K562 (cell line): ENCODE data around the gene TSPOAP1. TPM values are rescaled to one million over a fixed set of nuclear protein-coding genes. Genes with fewer than 3 reads are reported as not detected.

Experiments used
- BRD4 ChIP-seq: fragments of 200-600 bp; sonication (generic); IDR thresholded peaks from 2 replicates; pipeline ENCODE4 v1.6.1; 2017; ENCODE audit warnings: inconsistent platforms
- BRF1 ChIP-seq: IDR thresholded peaks from 3 replicates; pipeline ENCODE4 v1.6.1; 2011; ENCODE audit warnings: borderline replicate concordance, mild to moderate bottlenecking; ENCODE audit not compliant: insufficient read length; ENCODE audit errors: extremely low read depth
- ELF1 ChIP-seq: fragments of 200-800 bp; sonication (Bioruptor generic); IDR thresholded peaks from 2 replicates; pipeline ENCODE4 v1.6.1; 2016; ENCODE audit warnings: missing genetic modification characterization, missing compliant biosample characterization
- KLF13 ChIP-seq: fragments of 450-650 bp; IDR thresholded peaks from 2 replicates; pipeline ENCODE4 v1.6.1; 2016; ENCODE audit warnings: missing genetic modification characterization, low read depth, mild to moderate bottlenecking, missing compliant biosample characterization, moderate library complexity, borderline replicate concordance
- MTA1 ChIP-seq: fragments of 450-650 bp; IDR thresholded peaks from 2 replicates; pipeline ENCODE4 v1.6.1; 2017; ENCODE audit warnings: borderline replicate concordance
- NONO ChIP-seq, 2 experiments: fragments of 200-400 bp in 1 of 2; fragments of 450-650 bp in 1 of 2; formaldehyde crosslinking in 1 of 2; IDR thresholded peaks; 2 replicates each; pipeline ENCODE4 v1.6.1; 2017; ENCODE audit warnings: low read depth in 2 of 2, mild to moderate bottlenecking in 2 of 2, moderate library complexity in 2 of 2, low read length in 1 of 2
- POLR2AphosphoS2 ChIP-seq: IDR thresholded peaks from 2 replicates; pipeline ENCODE4 v1.6.1; 2012; ENCODE audit warnings: low read length, improper control_type of control experiment
- RAD21 ChIP-seq, 2 experiments: fragments of 250-450 bp in 1 of 2; fragments of 450-650 bp in 1 of 2; sonication (Bioruptor Pico) in 1 of 2; formaldehyde crosslinking in 1 of 2; IDR thresholded peaks in 1 of 2; conservative IDR thresholded peaks in 1 of 2; 2 replicates each; pipeline versions ENCODE4 v1.4.0 to v1.8.0; 2020 to 2022; ENCODE audit warnings: mild to moderate bottlenecking in 2 of 2, moderate library complexity in 1 of 2
- RFX7 ChIP-seq: fragments of 250-450 bp; sonication (Bioruptor Pico); IDR thresholded peaks from 2 replicates; pipeline ENCODE4 v1.5.1; 2021; ENCODE audit warnings: mild to moderate bottlenecking
- SMAD1 ChIP-seq: fragments of 150-350 bp; IDR thresholded peaks from 2 replicates; pipeline ENCODE4 v1.6.1; 2014; ENCODE audit warnings: low read length, low read depth; ENCODE audit not compliant: partially characterized antibody
- STAG1 ChIP-seq: sonication (generic); formaldehyde crosslinking; IDR thresholded peaks from 2 replicates; pipeline ENCODE4 v1.5.0; 2020; ENCODE audit warnings: missing genetic modification reagents, borderline replicate concordance
- ZNF408 ChIP-seq: fragments of 250-450 bp; sonication (Bioruptor Pico); IDR thresholded peaks from 2 replicates; pipeline ENCODE4 v1.4.0; 2020; ENCODE audit warnings: low read depth, mild to moderate bottlenecking, moderate library complexity
- polyA plus RNA-seq, 8 experiments: library from polyadenylated mRNA; depleted of rRNA in 4 of 8; stranded (reverse) in 5 of 8; unstranded in 3 of 8; fragments of >200 nt; fragmentation: Nextera tagmentation in 2 of 8; fragmentation: Illumina TruSeq in 1 of 8; extraction: Ambion mirVana in 2 of 8; extraction: Trizol in 1 of 8; gene quantifications; 2 replicates each; pipeline versions ENCODE4 v1.2.1 to v1.2.3, GENCODE V29; 2011 to 2014; ENCODE audit warnings: inconsistent platforms in 1 of 8, missing spikeins in 1 of 8
- total RNA-seq, 7 experiments: library from RNA; depleted of rRNA in 6 of 7; stranded (reverse); fragments of >200 nt in 6 of 7; fragmentation: Illumina TruSeq in 2 of 7; extraction: Trizol in 2 of 7; gene quantifications; 2 replicates each; pipeline versions ENCODE4 v1.2.1 to v1.2.3, GENCODE V29; 2011 to 2021; ENCODE audit warnings: low replicate concordance in 1 of 7
- TF ChIP-seq, protein P1 (sequence below): sonication (generic); formaldehyde crosslinking; IDR thresholded peaks from 2 replicates; pipeline ENCODE4 v1.8.0; 2022; ENCODE audit warnings: mild to moderate bottlenecking, missing genetic modification reagents
- TF ChIP-seq, protein P2 (sequence below): fragments of 450-650 bp; IDR thresholded peaks from one replicate; pipeline ENCODE4 v1.6.1; 2018; ENCODE audit warnings: mild to moderate bottlenecking, moderate library complexity; ENCODE audit not compliant: partially characterized antibody
- TF ChIP-seq, protein P3 (sequence below): IDR thresholded peaks from 2 replicates; pipeline ENCODE4 v1.6.1; 2016; ENCODE audit warnings: missing genetic modification characterization, missing compliant biosample characterization
- TF ChIP-seq, protein P4 (sequence below): IDR thresholded peaks from 2 replicates; pipeline ENCODE4 v1.6.1; 2011; ENCODE audit not compliant: insufficient read length; ENCODE audit errors: extremely low read depth
- TF ChIP-seq, protein P5 (sequence below): fragments of 450-650 bp; formaldehyde crosslinking; IDR thresholded peaks from 2 replicates; pipeline ENCODE4 v1.4.0; 2022; ENCODE audit warnings: missing genetic modification characterization
- TF ChIP-seq, protein P6 (sequence below): sonication (generic); formaldehyde crosslinking; IDR thresholded peaks from 2 replicates; pipeline ENCODE4 v1.8.0; 2022; ENCODE audit warnings: mild to moderate bottlenecking, low read depth, missing genetic modification reagents

TSPOAP1 gene
- total and polyA plus RNA-seq, 9 of the 15 experiments (the other 6 are each of a cell fraction or from before 2014, with no cell fraction given): 0.87 to 3.9 (median 1.8) TPM; not detected in 2

DNA sequence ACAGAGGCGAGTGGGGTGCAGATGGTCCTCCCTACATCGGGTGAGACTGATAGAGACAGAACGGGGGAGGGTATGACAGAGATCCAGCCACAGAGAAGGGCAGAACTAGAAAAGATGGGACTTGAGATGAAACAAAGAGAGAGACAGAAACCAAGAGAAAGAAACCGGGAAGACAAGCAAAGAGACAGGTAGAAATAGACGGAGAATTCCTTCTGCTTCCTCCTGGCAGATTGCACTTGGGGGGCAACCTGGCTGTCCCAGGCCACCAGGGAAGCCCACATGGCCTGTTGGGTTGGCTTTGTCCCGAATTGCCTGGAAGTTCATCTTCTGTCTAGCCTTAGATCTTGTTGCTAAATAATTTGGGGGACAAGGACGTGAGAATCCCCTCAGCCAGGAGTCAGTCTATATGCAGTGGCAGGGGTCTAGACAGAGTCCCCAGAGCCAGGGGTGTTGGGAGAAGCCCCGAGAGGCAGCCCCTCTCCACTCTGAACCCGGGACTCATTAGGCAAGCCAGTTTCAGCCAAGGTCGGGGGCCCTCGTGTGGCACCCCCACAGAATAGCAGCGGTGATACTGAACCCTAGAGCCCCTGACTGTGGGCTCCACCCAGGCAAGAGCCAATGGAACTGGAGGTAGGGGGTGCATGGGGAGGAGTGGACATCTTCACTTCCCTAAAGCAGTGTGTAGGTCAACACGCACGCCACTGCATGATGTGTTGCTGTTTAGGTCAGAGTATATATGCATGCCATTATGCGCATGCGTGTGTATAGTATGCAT is 627 bp upstream of the TSPOAP1 start (continued):
- TF ChIP-seq STAG1 (CRISPR knock-in tag) (no peak), ZNF408 (CRISPR knock-in tag) (no peak), ELF1 (no peak), RAD21 (CRISPR knock-in tag; conservative IDR thresholded peaks at IDR 0.05 in 1 of 2, IDR thresholded peaks at IDR 0.05 in 1 of 2) (peak; percentile 48 to 56), BRD4 (no peak), RFX7 (CRISPR knock-in tag) (peak; percentile 84; the same call in 1 of the 2 replicates), KLF13 (tag) (no peak), SMAD1 (peak; percentile 84), NONO (IDR thresholded peaks at IDR 0.05; ENCODE audit: low read depth in 2 of 2, low read length in 1 of 2) (peak in 1 of 2 experiments; percentile 60; a peak in 2 of 4 replicates), POLR2AphosphoS2 (peak; percentile 99), BRF1 (no peak), MTA1 (no peak; the same call in none of the 2 replicates)
- TF ChIP-seq, protein P1, sequence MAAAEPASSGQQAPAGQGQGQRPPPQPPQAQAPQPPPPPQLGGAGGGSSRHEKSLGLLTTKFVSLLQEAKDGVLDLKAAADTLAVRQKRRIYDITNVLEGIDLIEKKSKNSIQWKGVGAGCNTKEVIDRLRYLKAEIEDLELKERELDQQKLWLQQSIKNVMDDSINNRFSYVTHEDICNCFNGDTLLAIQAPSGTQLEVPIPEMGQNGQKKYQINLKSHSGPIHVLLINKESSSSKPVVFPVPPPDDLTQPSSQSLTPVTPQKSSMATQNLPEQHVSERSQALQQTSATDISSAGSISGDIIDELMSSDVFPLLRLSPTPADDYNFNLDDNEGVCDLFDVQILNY (CRISPR knock-in tag): no peak
- TF ChIP-seq, protein P2, sequence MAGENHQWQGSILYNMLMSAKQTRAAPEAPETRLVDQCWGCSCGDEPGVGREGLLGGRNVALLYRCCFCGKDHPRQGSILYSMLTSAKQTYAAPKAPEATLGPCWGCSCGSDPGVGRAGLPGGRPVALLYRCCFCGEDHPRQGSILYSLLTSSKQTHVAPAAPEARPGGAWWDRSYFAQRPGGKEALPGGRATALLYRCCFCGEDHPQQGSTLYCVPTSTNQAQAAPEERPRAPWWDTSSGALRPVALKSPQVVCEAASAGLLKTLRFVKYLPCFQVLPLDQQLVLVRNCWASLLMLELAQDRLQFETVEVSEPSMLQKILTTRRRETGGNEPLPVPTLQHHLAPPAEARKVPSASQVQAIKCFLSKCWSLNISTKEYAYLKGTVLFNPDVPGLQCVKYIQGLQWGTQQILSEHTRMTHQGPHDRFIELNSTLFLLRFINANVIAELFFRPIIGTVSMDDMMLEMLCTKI: no peak
- TF ChIP-seq, protein P3, sequence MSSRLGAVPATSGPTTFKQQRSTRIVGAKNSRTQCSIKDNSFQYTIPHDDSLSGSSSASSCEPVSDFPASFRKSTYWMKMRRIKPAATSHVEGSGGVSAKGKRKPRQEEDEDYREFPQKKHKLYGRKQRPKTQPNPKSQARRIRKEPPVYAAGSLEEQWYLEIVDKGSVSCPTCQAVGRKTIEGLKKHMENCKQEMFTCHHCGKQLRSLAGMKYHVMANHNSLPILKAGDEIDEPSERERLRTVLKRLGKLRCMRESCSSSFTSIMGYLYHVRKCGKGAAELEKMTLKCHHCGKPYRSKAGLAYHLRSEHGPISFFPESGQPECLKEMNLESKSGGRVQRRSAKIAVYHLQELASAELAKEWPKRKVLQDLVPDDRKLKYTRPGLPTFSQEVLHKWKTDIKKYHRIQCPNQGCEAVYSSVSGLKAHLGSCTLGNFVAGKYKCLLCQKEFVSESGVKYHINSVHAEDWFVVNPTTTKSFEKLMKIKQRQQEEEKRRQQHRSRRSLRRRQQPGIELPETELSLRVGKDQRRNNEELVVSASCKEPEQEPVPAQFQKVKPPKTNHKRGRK (tag): no peak
- TF ChIP-seq, protein P4, sequence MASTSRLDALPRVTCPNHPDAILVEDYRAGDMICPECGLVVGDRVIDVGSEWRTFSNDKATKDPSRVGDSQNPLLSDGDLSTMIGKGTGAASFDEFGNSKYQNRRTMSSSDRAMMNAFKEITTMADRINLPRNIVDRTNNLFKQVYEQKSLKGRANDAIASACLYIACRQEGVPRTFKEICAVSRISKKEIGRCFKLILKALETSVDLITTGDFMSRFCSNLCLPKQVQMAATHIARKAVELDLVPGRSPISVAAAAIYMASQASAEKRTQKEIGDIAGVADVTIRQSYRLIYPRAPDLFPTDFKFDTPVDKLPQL: no peak
- TF ChIP-seq, protein P5, sequence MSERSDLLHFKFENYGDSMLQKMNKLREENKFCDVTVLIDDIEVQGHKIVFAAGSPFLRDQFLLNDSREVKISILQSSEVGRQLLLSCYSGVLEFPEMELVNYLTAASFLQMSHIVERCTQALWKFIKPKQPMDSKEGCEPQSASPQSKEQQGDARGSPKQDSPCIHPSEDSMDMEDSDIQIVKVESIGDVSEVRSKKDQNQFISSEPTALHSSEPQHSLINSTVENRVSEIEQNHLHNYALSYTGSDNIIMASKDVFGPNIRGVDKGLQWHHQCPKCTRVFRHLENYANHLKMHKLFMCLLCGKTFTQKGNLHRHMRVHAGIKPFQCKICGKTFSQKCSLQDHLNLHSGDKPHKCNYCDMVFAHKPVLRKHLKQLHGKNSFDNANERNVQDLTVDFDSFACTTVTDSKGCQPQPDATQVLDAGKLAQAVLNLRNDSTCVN: peak; percentile 21
- TF ChIP-seq, protein P6, sequence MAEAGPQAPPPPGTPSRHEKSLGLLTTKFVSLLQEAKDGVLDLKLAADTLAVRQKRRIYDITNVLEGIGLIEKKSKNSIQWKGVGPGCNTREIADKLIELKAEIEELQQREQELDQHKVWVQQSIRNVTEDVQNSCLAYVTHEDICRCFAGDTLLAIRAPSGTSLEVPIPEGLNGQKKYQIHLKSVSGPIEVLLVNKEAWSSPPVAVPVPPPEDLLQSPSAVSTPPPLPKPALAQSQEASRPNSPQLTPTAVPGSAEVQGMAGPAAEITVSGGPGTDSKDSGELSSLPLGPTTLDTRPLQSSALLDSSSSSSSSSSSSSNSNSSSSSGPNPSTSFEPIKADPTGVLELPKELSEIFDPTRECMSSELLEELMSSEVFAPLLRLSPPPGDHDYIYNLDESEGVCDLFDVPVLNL (CRISPR knock-in tag): no peak
